Stimulated activated naive CD4-positive, alpha-beta T cell treated with Interleukin-2 at 50 U/mL for 16 hours (primary cell): ENCODE measurements around the gene FGFBP3.

Source experiments
- DNase-seq: peaks from one replicate; lab custom pipeline; 2025; lab: John Stamatoyannopoulos, UW

The FGFBP3 gene

GRCh38 chr10:91856637-91857036 is 52.6 kb downstream of the FGFBP3 start:
- no peak for DNase-seq
